LoVo (cell line): Measurements from ENCODE around the gene NOTCH2NLA.
"Not testable (repeated sequence)": the region's sequence is repeated elsewhere in the genome, so short reads cannot be mapped to it uniquely, and the experiment has no call there.

Experiments
- DNase-seq: peaks from one replicate; pipeline ENCODE4 v3.0.0-alpha.2; 2016; ENCODE audit warnings: low spot score

NOTCH2NLA gene

DNA sequence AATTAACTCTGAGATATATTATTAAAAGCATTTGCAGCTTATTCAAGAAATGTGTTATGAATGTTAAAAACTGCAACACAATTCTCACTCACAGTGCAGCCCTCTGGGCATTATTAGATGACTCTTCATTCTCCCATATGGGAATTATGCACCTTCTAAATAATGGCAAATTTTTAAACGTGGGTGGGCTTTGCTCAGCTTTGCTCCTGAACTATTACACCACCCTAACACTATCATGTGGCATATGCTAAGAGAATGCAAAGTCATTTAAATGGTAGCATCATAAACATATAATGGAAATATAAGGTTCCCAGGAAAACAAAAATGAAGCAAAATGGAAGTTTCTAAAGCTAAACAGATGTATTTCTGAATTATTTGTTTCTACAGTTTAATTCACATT, 61.5 kb downstream of the NOTCH2NLA start:
- DNase-seq: not testable (repeated sequence)

DNA sequence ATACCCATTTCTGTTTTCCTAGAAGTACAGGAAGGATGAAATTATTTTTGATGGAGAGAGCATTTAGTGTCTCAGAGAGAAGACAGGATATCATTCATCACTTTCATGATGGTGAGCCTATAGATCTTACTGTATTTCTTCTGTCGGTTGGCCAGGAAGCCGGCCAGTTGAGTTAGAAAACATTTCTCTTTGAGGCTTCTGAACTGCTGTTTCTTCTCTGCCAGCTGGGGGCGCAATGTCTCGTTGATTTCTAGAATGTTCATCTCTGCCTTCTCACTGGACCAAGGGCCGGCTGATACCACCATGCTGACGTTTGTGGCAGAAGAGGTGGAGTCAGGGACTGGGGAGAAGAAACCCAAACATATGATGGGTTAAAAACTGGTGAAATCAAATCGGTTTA, 84.4 kb downstream of the NOTCH2NLA start, which contains the start of gene NBPF10:
Gene NBPF10 (minus strand): TSS at position 340 of the 400 bp plus-strand sequence. CDS start 35 bp downstream, at position 305.
- DNase-seq: not testable (repeated sequence)
